B cell (primary cell): ENCODE results near the gene UGT1A9. TPM values are rescaled to one million over a fixed set of nuclear protein-coding genes. Genes with fewer than 3 reads are reported as not detected.
"Not testable (repeated sequence)": the region's sequence is repeated elsewhere in the genome, so short reads cannot be mapped to it uniquely, and the experiment has no call there.

Source experiments
- ATAC-seq: fragments of 200-7000 bp; cut with Tn5 transposase; one replicate; pipeline ENCODE4 v1.10.0; 2021; ENCODE audit warnings: low read depth, mild to moderate bottlenecking, moderate number of reproducible peaks, moderate library complexity
- CTCF ChIA-PET: fragments of 350-600 bp; sonication (Branson Sonifier 250); formaldehyde crosslinking; loops from one replicate; lab custom pipeline; 2021; ENCODE audit warnings: antibody characterized with exemption, inconsistent platforms; lab: Charles Lee
- POLR2A ChIA-PET: fragments of 350-600 bp; sonication (Branson Sonifier 250); formaldehyde crosslinking; loops from one replicate; lab custom pipeline; 2021; ENCODE audit warnings: antibody characterized with exemption; lab: Charles Lee
- DNase-seq: peaks from one replicate; pipeline ENCODE4 v3.0.0; 2013
- H2AFZ ChIP-seq: 2 replicates; pipeline ENCODE4 v1.6.1; 2012; ENCODE audit warnings: mild to moderate bottlenecking, low read depth, low read length; ENCODE audit not compliant: insufficient read depth, poor library complexity, severe bottlenecking
- H3K27ac ChIP-seq, 2 donors: 1 replicate in 1 of 2; 2 replicates in 1 of 2; pipeline ENCODE4 v1.5.1; 2012 to 2013; ENCODE audit warnings: low read length in 2 of 2, mild to moderate bottlenecking in 2 of 2, moderate library complexity in 1 of 2
- H3K27me3 ChIP-seq, 4 experiments: fragments of 200-600 bp in 1 of 4; sonication (generic) in 1 of 4; replicated peaks in 1 of 4; 1 replicate in 2 of 4; 2 replicates in 2 of 4; pipeline versions ENCODE4 v1.6.1 to v1.7.0; 2013 to 2016; ENCODE audit warnings: low read length in 3 of 4, mild to moderate bottlenecking in 2 of 4, mixed read lengths in 1 of 4, moderate library complexity in 1 of 4; ENCODE audit not compliant: insufficient read depth in 4 of 4, control insufficient read depth in 3 of 4; ENCODE audit errors: control extremely low read depth in 1 of 4
- H3K36me3 ChIP-seq, 2 experiments: replicated peaks in 1 of 2; 1 replicate in 1 of 2; 2 replicates in 1 of 2; pipeline versions ENCODE4 v1.6.1 to v1.7.1; 2013; ENCODE audit warnings: low read length in 1 of 2; ENCODE audit not compliant: insufficient read depth in 2 of 2, control insufficient read depth in 1 of 2; ENCODE audit errors: control extremely low read depth in 1 of 2, extremely low read depth in 1 of 2
- H3K4me1 ChIP-seq, 2 donors: fragments of 200-600 bp in 1 of 2; sonication (generic) in 1 of 2; 1 replicate in 1 of 2; 2 replicates in 1 of 2; pipeline versions ENCODE4 v1.5.1 to v1.6.1; 2013 to 2017; ENCODE audit warnings: low read length in 2 of 2; ENCODE audit not compliant: control insufficient read depth in 2 of 2, insufficient read depth in 2 of 2
- H3K4me2 ChIP-seq: replicated peaks from 2 replicates; pipeline ENCODE3; 2012; ENCODE audit warnings: mild to moderate bottlenecking, low read depth, low read length; ENCODE audit not compliant: poor library complexity, severe bottlenecking
- H3K4me3 ChIP-seq, 5 experiments: fragments of 200-600 bp in 1 of 5; sonication (generic) in 1 of 5; 1 replicate in 3 of 5; 2 replicates in 2 of 5; pipeline versions ENCODE4 v1.5.1 to v1.7.0; 2011 to 2016; ENCODE audit warnings: low read length in 4 of 5, mild to moderate bottlenecking in 4 of 5, low read depth in 2 of 5, control low read depth in 1 of 5, moderate library complexity in 1 of 5; ENCODE audit not compliant: insufficient read depth in 1 of 5; ENCODE audit errors: control extremely low read depth in 1 of 5, extremely low read depth in 1 of 5
- H3K79me2 ChIP-seq: fragments of 200-600 bp; sonication (generic); one replicate; pipeline ENCODE4 v1.6.0; 2016; ENCODE audit warnings: low read length; ENCODE audit not compliant: control insufficient read depth, insufficient read depth
- H3K9ac ChIP-seq: fragments of 200-600 bp; sonication (generic); 2 replicates; pipeline ENCODE4 v1.6.1; 2017; ENCODE audit warnings: mild to moderate bottlenecking, low read length, moderate library complexity
- H3K9me3 ChIP-seq, 3 donors: one replicate each; pipeline versions ENCODE4 v1.6.1 to v1.7.1; 2013; ENCODE audit warnings: low read length in 2 of 3; ENCODE audit not compliant: control insufficient read depth in 2 of 3, insufficient read depth in 1 of 3; ENCODE audit errors: control extremely low read depth in 1 of 3
- H4K20me1 ChIP-seq: 2 replicates; pipeline ENCODE4 v1.6.0; 2012; ENCODE audit warnings: mild to moderate bottlenecking, low read length; ENCODE audit not compliant: insufficient read depth, control insufficient read depth, poor library complexity, severe bottlenecking
- H3K27ac Mint-ChIP-seq: one replicate; pipeline ENCODE4 v1.8.0; 2021; ENCODE audit warnings: mixed read lengths
- H3K27me3 Mint-ChIP-seq: one replicate; pipeline ENCODE4 v1.8.0; 2021; ENCODE audit warnings: mixed read lengths
- H3K4me1 Mint-ChIP-seq: one replicate; pipeline ENCODE4 v1.8.0; 2021; ENCODE audit warnings: mixed read lengths
- H3K4me3 Mint-ChIP-seq: one replicate; pipeline ENCODE4 v1.8.0; 2021; ENCODE audit warnings: mixed read lengths
- H3K9me3 Mint-ChIP-seq: one replicate; pipeline ENCODE4 v1.8.0; 2022; ENCODE audit warnings: mixed read lengths; ENCODE audit not compliant: insufficient read depth
- EZH2 ChIP-seq: IDR thresholded peaks from 2 replicates; pipeline ENCODE4 v1.6.1; 2012; ENCODE audit warnings: borderline replicate concordance, low read depth, mild to moderate bottlenecking, moderate library complexity, low read length; ENCODE audit not compliant: insufficient read depth, poor library complexity, severe bottlenecking
- WGBS: methylation state at CpG from one replicate; pipeline ENCODE4 v1.1.5; 2013; ENCODE audit warnings: missing lambda C conversion rate; ENCODE audit not compliant: insufficient coverage; 5-methylcytosine and 5-hydroxymethylcytosine counted together
- intact Hi-C: fragments of 100-400 bp; cut with micrococcal nuclease; formaldehyde crosslinking; loops from one replicate; pipeline ENCODE4 v1.10.0; 2022
- polyA plus RNA-seq: library from polyadenylated mRNA; depleted of rRNA; stranded (reverse); fragments of >200 nt; gene quantifications from 2 replicates; pipeline ENCODE4 v1.2.3, GENCODE V29; 2012
- total RNA-seq, 2 donors: library from RNA; stranded (reverse); fragments of 120-200 nt in 1 of 2; gene quantifications; 1 replicate in 1 of 2; 2 replicates in 1 of 2; pipeline versions ENCODE4 v1.2.3 to v1.2.4, GENCODE V29; 2013 to 2022

Gene UGT1A9
- total and polyA plus RNA-seq, 2 donors (not counting 1 experiment from before 2014, with no cell fraction given), result not detected

DNA sequence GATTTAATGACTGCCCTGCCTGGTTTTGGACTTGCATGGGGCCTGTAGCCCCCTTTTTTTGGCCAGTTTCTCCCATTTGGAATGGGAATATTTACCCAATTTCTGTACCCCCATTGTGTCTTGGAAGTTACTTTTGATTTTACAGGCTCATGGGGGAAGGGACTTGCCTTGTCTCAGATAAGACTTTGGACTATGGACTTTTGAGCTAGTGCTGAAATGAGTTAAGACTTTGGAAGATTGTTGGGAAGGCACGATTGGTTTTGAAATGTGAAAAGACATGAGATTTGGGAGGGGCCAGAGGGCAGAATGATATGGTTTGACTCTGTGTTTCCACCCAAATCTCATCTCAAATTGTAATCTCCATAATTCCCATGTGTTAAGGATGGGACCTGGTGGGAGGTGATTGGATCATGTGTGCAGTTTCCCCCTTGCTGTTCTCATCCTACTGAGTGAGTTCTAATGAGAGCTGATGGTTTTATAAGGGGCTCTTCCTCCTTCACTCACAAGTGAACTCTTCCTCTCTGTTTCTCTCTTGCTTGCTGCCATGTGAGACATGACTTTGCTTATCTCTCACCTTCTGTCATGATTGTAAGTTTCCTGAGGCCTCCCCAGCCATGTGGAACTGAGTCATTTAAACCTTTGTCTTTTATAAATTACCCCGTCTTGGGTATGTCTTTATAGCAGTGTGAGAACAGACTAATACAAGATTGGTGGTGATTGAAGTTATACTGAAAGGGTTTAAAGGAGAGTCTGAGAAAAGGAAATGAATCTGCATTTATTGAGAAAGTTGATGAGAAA is 79.7 kb downstream of the UGT1A9 start:
- H3K9ac ChIP-seq, H4K20me1 ChIP-seq, H3K4me2 ChIP-seq, H3K4me3 Mint-ChIP-seq, H3K79me2 ChIP-seq, ATAC-seq, H3K36me3 ChIP-seq, H3K4me1 ChIP-seq, H3K27ac ChIP-seq, POLR2A ChIA-PET, H3K4me1 Mint-ChIP-seq, intact Hi-C loops, DNase-seq, H3K4me3 ChIP-seq, H3K27ac Mint-ChIP-seq, H3K9me3 Mint-ChIP-seq, H2AFZ ChIP-seq, H3K27me3 ChIP-seq: not testable (repeated sequence)
- peaks cover 1 to 16% (median 8%) of the 10 kb centered on the region in 3 donors for H3K9me3 ChIP-seq
- no CpG with 5 or more reads among the region's 2 CpGs for WGBS
- peaks cover 35% of the 10 kb centered on the region for H3K27me3 Mint-ChIP-seq
- CTCF ChIA-PET, result interaction anchor here (0.9 kb wide), 1 partner anchor 12 kb away, joined by 3 read pairs; no protein-coding TSS in a partner anchor

DNA sequence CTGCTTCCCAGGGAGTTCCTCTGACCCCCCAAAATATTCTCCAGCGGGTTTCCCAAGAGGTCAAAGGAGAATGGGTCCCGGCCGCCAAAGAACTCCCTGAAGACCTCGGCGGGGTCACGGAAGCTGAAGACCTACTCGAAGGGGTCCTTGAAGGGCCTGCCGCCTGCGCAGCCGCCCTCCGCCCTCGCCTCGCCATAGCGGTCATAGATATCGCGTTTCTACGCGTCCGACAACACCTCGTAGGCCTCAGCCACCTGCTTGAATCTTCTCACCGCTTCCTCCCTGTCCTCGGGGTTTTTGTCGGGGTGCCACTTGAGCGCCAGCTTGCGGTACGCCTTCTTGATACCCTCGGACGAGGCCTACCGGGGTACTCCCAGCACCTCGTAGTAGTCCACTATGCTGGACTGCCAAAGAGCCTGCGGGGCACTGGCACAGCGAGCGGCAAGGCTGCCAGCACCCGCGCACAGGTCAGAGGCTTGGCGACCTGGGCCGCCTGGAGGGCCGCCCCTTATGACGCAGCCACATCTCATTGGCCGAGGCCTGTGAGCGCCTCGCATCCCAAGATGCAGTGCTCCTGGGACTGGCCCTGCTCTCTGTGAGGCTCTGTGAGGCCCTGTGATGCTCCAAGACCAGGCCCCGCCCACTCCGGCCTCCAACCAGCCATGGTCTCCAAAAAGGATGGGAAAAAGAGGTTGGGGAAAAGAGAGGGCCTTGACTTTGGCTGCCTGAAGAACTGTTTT is 83.3 kb downstream of the UGT1A9 start:
- H3K27ac Mint-ChIP-seq, result no peak overlapping the region
- no peak overlapping the region for H3K4me3 ChIP-seq
- POLR2A ChIA-PET, result no interaction called here
- no peak overlapping the region for H3K4me3 Mint-ChIP-seq
- H3K9me3 Mint-ChIP-seq, result no peaks in the 10 kb centered on the region
- no peak overlapping the region for H3K27ac ChIP-seq
- no peaks in the 10 kb centered on the region for H3K36me3 ChIP-seq
- ATAC-seq, result no peak
- no peak overlapping the region for H3K9ac ChIP-seq
- 94% methylated on average over 40 of the region's 44 CpGs for WGBS
- no peak overlapping the region for H2AFZ ChIP-seq
- H3K9me3 ChIP-seq, result peaks cover 1 to 16% (median 8%) of the 10 kb centered on the region in 3 donors
- H3K4me1 ChIP-seq, result no peaks in the 10 kb centered on the region
- no peaks in the 10 kb centered on the region for H3K27me3 ChIP-seq
- CTCF ChIA-PET, result no interaction called here
- H3K4me2 ChIP-seq, result no peak overlapping the region
- no peaks in the 10 kb centered on the region for H3K79me2 ChIP-seq
- intact Hi-C loops, result no loop called here
- H3K27me3 Mint-ChIP-seq, result peaks cover 15% of the 10 kb centered on the region
- H4K20me1 ChIP-seq, result no peaks in the 10 kb centered on the region
- TF ChIP-seq EZH2, result no peak
- no peak for DNase-seq
- no peaks in the 10 kb centered on the region for H3K4me1 Mint-ChIP-seq
